GM18517 (cell line): ENCODE results near the gene SCUBE2.

Source experiments
- ATAC-seq: cut with Tn5 transposase; IDR thresholded peaks from one replicate; pipeline ENCODE4 v1.9.1; 2021; ENCODE audit warnings: mild to moderate bottlenecking, moderate library complexity; ENCODE audit not compliant: unreplicated experiment

The SCUBE2 gene

DNA sequence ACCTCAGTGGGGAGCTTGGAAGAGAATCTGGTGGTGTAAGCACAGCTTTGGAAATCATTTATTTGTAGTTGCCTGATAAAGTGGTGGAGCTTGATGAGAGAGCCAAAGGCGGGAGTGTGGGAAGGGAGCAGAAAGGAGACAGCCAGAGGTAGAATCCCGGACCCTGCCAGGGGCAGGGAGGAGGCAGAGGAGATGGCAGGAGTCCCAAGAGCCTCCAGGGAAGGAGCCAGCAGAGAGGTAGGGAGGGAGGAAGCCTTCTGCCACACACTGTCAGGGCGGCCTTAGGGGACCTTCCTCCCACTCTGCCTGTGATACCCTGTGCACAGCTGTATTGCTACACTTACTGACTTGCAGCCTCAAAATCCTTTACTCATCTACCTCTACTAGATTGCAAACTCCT is 15.4 kb downstream of the SCUBE2 start:
- ATAC-seq: no peak

DNA sequence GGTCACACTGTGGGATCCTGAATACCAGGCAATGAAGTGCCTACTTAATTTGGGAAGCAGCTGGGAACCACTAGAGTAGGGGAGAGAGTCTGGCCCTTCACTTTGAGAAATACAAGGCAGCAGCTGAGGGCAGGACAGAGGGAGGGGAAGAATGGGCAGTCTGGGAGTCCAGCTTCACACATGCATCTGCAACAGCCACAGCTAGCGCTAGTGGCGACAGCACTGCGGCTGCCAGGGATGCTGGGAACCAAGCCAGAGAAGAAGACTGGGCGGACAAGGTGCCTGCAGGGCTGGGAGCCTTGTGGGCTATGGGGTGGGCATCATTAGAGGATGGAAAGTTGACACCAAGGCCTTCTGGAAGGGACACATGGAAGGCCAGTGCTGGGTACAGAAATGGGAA is 15.8 kb downstream of the SCUBE2 start:
- ATAC-seq: no peak

DNA sequence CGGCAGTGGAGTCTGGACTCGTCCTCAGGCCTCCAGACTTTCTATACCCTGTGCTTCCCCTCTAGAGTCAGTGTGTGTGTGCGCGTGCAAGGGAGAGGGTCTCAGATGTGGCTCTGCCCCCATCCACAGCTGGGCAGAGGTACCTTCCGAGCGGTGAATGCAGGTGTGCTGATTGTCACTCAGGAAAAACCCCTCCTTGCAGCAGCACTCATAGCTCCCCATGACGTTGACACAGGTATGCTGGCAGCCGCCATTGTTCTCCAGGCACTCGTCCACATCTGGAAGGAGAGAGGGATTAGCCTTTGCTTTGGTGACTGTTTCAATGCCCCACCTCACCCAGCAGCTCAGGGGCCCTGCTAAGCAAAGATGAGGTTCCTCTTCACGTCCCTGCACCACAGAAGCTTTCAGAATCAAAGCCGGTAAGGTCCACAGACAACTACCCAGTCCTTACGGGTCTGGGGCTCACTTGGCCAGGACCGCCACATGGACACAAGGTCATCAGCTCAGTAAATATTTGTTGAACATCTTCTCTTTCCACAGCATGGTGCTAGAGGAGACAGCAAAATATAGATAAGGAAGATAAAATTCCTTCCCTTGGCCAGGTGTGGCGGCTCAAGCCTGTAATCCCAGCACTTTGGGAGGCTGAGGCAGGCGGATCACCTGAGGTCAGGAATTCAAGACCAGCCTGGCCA is 16.9 kb downstream of the SCUBE2 start:
- no peak for ATAC-seq

DNA sequence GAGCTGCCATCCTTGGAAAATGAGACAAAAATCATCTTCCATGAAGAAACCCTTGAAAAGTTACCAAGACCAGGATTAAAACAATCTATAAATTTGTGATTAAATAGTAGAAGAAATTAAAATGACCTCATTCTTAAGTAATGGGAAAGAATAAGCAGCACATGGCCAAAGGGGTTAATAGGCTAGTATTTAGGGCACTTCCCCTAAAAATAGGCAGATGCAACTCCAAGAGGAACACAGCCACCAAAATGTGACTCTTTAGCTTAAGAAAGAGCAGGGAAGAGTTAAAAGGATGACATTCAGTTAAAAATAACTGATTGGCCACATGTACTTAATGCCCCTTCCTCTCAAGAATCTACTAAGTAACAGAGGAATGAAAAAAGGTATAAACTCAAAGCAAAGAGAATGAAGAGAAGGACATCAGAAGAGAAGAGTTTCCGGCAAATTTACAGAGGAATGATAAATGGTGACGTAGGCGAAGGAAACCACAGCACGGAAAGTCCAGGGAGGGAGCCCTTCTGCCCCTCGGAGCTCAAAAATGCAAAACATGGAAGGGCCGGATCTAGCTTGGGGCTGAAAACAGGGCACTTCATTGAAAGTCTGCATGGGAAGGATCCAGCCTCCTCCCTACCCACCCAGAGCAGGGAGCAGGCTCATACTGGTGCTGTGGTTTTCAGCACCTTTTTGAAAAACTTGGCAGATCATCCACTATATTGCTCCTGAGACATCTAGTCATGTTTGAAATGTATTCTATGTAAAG is 17.8 kb downstream of the SCUBE2 start:
- no peak for ATAC-seq

DNA sequence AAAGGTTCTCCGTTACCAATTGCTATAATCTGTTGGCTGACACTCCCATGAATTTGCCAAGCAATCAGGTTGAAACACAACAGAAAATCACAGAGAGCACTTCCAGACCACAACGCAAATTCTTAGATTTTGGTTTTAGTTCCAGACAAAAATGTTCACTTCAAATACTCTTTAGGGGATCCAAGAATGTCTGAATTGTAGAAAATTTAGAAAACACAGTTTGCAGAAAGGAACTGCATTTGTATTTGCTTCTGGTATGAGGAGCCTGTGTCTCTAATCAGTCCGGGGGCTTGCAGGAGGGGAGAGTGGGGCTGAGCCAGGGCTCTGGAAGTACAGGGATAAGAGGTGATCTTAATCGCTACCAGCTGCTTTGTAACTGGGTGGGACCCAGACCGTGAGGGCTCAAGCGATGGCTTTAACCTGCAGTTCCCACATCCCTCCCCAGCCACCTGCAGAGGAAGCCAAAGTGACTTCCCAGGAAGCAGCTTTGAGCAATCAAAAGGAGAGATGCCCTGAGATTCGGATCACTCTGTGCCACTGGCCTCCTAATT is 18.7 kb downstream of the SCUBE2 start:
- no peak for ATAC-seq

DNA sequence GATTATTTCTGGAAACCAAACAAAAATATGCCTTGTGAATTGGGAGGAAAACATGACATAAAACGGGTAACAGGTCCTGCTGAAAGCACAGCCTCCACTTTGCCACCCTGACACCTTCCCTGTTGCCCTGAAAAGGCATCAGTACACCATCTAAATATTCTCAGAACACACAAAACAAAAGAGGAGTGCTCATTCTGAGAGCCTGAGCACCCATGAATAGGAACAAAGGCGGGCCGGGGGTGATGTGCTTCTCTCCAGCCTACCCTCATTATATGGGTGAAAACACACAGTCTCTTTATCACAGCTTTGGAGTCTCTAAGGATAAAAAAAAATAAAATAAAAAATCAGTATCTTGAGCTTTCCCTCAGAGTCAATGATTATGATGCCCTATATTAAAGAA is 19.7 kb downstream of the SCUBE2 start:
- no peak for ATAC-seq

DNA sequence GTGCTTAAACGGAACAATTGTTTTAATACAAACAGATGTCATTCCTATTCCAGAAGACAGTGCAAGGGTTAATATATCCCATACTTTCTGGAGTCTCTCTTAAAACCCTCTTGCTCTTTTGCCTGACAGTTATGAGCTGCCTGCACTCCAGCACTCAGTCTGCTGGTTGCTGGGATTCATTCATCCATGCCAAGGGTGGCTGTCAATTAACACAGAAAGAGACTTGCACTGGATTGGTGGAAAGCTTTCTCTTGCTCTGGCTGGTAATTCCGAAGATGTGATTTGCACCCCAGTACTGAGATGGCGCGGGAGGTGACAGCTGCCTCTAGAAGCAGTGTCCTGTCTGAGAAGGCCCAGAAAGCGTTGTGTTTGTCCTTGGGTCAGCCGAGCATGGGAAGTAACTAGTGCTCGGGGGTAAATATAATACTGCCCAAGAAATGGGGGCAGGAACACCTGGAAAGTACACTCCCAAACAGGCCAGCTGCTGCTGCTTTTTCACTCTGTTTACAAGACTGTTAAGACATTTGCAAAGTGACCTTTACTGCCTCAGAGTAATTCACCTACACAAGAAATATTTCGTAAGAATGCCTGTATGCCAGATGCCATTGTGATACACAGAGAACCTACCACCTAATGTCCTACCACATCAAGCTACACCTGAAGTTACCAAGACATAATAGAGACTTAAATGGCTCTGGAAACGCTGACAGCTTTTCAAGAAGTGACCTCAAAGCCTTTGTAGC is 20.5 kb downstream of the SCUBE2 start:
- ATAC-seq: no peak

DNA sequence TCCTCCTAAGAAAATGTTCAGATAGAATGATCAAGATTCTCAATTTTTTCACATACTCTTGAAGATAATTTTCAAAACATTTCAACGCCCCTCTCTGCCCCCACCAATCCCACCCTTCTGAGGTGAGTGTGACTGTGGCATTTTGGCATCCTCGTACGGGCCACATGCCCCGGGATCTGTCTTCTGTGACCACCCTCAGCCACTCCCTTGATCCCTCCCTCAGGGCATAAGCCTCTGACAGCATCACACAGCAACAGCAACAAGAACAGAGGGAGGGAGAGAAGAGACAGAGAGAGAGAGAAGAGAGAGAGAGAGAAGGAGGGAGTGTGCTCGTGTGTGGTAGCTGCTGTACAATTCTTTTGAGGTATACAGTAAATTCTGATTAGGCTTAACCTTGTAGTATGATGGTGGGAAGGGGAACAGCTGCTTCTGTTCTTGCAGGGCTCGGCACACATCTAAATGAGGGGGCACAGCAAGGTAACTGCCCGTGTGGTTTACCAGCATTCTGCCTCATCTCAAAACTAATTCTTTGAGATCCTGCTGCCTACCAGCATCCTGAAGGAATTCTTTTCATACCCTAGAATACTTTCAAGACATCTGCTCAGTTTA is 21.4 kb downstream of the SCUBE2 start:
- no peak for ATAC-seq

DNA sequence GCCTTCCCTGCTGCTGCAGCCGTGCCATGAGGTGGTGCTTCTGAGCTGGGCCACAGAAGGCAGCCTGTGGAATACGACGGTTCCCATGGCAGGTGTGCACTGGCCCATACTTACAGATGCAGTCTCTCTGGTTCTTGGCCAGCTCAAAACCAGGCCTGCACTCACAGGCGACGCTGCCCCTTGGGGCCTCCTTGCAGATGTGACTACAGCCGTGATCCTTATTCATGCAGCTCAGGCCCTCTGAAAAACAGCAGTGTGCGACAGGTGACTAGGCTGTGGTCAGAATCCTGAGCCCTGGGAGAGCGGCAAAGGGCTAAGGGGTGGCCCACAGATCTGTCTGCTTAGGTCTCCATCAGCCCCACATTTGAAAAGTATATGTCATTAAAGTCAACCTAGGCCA is 22.1 kb downstream of the SCUBE2 start:
- ATAC-seq: no peak

DNA sequence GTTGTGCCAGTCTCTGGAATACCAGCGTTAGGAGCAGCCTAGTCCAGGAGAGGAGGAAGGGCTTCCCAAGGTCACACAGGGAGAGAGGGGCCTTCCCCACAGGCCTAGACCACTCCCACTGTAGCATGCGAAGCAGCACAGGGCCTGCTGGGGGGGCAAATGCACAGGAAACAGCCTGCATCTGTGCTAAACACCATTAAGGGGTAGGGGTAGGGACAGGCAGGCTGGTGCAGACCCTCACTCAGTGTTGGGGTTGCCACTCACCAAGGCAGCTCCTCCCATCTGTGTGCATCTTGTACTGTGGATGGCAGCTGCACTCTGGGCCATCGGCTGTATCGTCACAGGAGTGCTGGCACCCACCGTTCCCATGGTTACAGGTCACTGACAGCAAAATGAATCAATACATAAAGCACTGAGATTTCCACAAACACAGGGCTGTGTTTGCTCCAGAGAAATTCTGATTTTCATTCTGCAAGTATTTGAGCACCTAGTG is 24.9 kb downstream of the SCUBE2 start:
- no peak for ATAC-seq

DNA sequence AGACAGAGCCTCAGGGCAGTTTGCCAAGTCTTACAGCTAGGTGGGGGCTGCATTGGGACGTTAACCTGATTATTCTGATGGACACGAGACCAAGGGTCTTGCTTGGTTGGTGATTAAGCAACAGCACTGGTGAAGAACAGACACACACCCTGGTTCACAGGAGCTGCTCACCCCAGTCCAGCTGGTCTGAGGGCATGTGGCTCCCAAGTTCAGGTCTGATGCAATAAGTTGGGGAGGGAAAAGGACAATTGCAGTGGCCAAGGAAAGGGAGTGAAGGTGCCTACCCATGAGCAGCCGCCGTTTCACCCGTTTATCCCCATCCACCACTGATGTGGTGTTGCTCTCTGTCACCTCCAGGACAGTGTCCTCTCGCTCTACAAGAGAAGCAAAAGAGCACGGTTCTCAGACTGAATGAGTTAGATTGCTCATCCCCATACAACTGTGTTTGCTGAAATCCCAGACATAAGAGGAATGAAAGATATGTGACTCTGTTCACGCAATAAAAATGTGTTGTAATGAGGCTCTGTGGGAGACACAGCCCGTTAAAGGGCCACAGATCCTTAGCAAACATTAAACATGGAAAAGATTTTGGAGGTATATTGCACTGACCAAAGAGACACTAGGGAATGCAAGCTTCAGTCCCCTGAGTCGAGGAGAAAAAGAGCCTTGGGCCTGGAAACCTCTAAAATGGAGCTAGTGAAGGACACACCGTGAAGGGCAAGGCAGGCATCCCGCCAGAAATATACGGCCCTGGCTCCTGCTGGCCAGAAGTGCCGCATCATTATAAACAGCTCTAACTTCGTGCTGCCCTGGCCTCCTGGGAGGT is 25.6 kb downstream of the SCUBE2 start:
- ATAC-seq: no peak

DNA sequence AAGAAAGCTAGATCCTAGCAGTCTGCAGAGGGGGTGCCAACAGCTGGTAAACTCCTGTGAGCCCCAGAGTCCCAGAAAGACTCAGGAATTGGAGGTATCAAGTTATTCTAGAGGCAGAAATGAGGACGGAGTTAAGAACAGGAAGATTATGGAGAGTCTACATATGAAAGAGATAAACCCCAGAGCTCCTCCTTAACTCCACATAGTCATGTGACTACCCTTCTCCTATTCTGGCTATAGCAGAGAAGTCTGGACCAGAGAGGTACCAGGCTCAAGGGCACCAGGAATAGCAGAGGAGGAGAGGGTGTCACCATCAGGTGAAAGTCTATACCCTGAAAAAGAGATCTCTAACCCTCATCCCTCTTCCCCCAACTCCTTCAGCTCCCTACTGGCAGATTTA is 29.6 kb downstream of the SCUBE2 start:
- no peak for ATAC-seq

DNA sequence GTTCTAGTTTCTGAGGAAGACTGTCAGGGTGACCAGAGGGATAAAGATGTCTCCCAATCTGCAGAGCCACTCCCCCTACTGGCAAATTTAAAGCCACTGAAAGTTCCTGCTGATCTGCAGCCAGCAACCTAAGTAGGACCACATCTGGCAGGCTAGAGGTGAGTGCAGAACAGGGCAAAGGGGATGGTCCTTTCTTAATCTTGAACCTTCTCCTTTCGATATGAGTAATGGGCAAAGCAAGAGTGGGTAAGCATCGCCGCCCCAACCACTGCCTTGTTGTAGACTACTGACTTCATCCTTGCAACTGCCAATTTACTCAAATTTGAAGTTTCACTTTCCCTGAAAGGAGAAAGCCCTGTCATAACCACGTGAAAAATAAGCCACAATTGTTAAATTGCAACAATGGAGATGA is 30.7 kb downstream of the SCUBE2 start:
- peak; percentile 99 for ATAC-seq

DNA sequence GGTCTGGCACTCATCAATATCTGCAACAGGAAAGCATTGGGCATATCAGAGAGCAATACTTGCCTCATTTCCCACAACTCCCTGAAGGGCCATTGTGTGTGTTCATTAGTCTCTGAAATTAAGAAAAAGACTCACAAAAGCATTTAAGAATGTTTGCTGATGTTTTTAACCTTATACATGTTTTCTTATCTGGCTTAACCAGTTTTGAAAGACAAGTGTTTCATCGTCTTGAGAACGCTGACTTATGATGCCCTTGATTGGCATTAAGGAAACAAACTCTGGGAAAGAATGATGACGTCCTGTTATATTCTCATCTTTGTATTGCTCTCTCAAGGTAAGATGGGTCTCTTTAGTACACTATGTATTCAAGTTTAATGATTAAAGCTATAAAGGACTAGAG is 32.0 kb downstream of the SCUBE2 start:
- no peak for ATAC-seq

DNA sequence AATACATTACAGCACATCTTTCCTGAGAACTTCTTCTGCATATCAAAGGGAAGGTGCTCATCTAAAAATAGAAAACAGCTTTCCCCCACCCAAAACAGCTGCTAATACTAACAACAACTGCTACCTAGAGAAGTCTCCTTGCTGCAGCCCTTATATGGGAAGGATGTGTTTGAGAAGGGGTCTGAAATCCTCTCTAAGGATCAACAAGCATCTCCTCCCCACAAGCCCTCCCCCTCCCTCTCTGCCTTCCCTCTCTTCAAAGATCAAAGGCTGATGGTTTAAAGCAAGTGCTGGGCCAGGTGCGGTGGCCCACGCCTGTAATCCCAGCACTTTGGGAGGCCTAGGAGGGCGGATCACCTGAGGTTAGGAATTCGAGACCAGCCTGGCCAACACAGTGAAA is 33.5 kb downstream of the SCUBE2 start:
- no peak for ATAC-seq

DNA sequence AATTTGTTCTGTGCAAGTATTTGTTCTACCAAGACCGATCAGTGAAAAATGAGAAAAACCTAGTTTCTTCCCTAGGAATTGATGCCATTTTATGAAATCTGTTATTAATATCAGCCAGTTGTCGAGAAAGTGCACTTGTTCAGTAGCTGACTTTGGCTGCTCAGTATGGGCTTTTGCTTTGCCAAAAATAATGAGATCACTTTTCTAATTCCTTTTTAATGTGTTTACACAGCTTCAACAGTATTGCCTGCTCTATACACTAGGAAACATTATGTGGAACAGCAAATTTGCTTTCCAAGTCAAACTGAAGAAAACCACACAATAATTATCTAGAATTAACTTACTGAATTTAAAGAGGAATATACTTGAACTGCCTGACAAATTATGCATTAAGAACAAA is 34.4 kb downstream of the SCUBE2 start:
- no peak for ATAC-seq

DNA sequence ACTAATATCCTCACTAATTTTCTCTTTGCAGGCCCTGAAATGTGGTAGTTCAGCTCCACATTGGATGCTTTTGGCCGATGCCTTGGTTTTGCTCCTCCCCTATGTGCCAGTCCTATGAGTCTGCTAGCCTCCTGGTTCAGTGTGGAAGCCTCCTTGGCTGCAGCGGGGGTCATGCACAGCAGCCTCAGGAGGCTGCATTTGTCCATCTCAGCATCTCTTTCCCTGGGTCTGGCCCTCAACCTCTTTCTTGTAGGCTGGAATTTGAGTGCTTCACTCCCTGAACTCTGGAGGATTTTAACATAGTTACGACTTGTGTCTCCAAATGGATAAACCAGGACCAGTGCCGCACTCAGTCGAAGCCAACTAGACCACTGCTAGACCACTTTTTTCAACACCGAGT is 34.9 kb downstream of the SCUBE2 start:
- no peak for ATAC-seq

DNA sequence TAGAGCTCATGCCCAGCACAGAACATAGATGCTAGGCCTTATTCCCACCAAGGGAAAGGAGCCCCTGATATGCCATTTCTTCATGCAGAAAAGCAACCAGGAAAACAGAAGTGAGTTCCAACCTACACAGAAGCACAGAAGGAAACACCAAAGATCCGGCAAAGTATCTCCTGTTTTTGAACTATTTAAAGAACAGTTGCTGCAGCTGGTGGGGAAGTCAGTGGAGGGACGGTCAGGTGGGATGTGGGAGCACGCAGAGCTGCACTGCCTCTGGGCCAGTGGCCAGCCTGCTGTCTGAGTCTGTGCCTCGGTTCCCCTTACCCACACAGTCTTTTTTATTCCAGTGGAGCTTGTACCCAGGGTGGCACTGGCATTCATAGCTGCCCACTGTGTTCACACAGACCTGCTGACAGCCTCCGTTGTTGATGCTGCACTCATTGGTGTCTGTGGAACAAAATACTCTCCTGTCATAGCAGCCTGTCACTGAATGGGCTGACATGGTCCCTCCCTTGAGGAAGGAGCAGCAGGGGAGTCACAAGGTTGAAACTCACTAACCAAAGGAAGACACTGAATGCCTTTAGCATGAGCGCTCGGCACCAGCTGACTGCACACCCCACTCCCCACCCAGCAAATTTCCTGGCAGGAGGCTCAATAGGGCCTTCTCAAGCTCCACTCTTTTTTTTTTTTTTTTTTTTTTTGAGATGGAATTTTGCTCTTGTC is 37.9 kb downstream of the SCUBE2 start:
- no peak for ATAC-seq

DNA sequence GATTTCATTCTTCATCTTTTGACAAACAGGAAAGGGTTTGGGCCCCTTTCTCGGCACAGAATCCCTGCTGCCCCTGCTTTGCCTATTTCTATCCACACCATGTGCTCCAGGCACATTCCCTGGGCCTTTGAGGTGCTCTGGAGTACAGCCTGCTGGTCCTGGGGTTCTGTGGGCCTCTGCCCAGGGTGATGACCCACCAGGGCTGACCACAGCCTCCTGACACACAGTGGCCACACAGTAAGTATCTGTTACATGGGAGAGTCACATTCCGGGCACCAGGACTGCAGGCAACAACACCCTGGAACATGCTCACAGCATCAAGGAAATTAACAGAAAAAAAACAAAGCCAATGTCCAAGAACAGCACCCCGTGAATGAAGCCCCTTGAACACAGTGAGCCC is 39.1 kb downstream of the SCUBE2 start:
- ATAC-seq: no peak

DNA sequence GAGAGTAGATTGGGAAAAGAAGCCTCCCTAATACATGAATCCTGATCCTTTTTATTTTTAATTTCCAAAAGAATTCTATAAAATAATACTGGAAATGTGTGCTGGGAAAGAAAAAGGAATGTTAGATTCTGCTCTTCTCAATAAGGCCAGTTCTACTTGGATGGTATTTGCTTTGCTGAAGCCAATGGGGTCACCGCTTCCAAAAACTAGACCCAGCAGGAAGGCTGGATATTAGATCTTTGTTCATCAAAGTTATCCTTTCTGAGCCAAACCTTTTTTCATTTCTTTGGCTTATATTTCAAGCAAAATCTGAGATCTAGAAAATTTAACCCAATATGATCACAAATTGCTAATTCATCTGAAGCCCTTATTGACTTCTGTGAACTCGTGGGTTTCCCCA is 41.4 kb downstream of the SCUBE2 start:
- ATAC-seq: no peak
